Astrocyte (in vitro differentiated cells and primary cell): ENCODE measurements around the gene MRPS6. TPM values are rescaled to one million over a fixed set of nuclear protein-coding genes. Genes with fewer than 3 reads are reported as not detected.
A peak's percentile ranks its signal among the peaks of the same experiment; 100 is the strongest.

Source experiments
- DNase-seq: peaks from one replicate; pipeline ENCODE4 v3.0.0-alpha.2; 2010; ENCODE audit warnings: low read depth
- FAIRE-seq: peaks from 2 replicates; lab custom pipeline; 2011; peaks lifted over from hg19 to GRCh38; lab: Jason Lieb, UNC
- H2AFZ ChIP-seq: 2 replicates; pipeline ENCODE4 v1.6.0; 2012; ENCODE audit warnings: low read depth, low read length, inconsistent platforms
- H3K27ac ChIP-seq: 2 replicates; pipeline ENCODE4 v1.5.1; 2011; ENCODE audit warnings: low read depth, low read length, inconsistent platforms
- H3K27me3 ChIP-seq: 2 replicates; pipeline ENCODE4 v1.6.0; 2011; ENCODE audit warnings: low read length, inconsistent platforms; ENCODE audit not compliant: insufficient read depth
- H3K36me3 ChIP-seq: 2 replicates; pipeline ENCODE4 v1.5.1; 2011; ENCODE audit warnings: low read length, inconsistent platforms; ENCODE audit not compliant: insufficient read depth
- H3K4me1 ChIP-seq: 2 replicates; pipeline ENCODE4 v1.5.1; 2011; ENCODE audit warnings: low read length, inconsistent platforms; ENCODE audit not compliant: insufficient read depth
- H3K4me2 ChIP-seq: 2 replicates; pipeline ENCODE4 v1.6.0; 2012; ENCODE audit warnings: low read length, inconsistent platforms
- H3K4me3 ChIP-seq: 2 replicates; pipeline ENCODE4 v1.5.1; 2011; ENCODE audit warnings: low read depth, mild to moderate bottlenecking, low read length, inconsistent platforms; ENCODE audit not compliant: insufficient read depth
- H3K79me2 ChIP-seq: 2 replicates; pipeline ENCODE4 v1.6.0; 2012; ENCODE audit warnings: mild to moderate bottlenecking, low read length, inconsistent platforms; ENCODE audit not compliant: insufficient read depth
- H3K9ac ChIP-seq: 2 replicates; pipeline ENCODE4 v1.6.0; 2012; ENCODE audit warnings: mild to moderate bottlenecking, low read length, inconsistent platforms
- H3K9me3 ChIP-seq: 2 replicates; pipeline ENCODE4 v1.5.1; 2012; ENCODE audit warnings: low read depth, mild to moderate bottlenecking, low read length, inconsistent platforms; ENCODE audit not compliant: insufficient read depth
- H4K20me1 ChIP-seq: 2 replicates; pipeline ENCODE4 v1.6.0; 2012; ENCODE audit warnings: low read length, inconsistent platforms; ENCODE audit not compliant: insufficient read depth
- H3K27ac Mint-ChIP-seq: one replicate; pipeline ENCODE4 v1.8.0; 2021; ENCODE audit warnings: mild to moderate bottlenecking, mixed read lengths; ENCODE audit not compliant: unreplicated experiment
- H3K27me3 Mint-ChIP-seq: one replicate; pipeline ENCODE4 v1.8.0; 2021; ENCODE audit warnings: low read depth, mixed read lengths; ENCODE audit not compliant: unreplicated experiment
- H3K36me3 Mint-ChIP-seq: one replicate; pipeline ENCODE4 v1.8.0; 2021; ENCODE audit warnings: low read depth, mixed read lengths; ENCODE audit not compliant: unreplicated experiment
- H3K4me1 Mint-ChIP-seq: one replicate; pipeline ENCODE4 v1.8.0; 2021; ENCODE audit warnings: low read depth, mixed read lengths; ENCODE audit not compliant: unreplicated experiment
- H3K4me3 Mint-ChIP-seq: one replicate; pipeline ENCODE4 v1.8.0; 2021; ENCODE audit warnings: mild to moderate bottlenecking, moderate library complexity, mixed read lengths; ENCODE audit not compliant: unreplicated experiment
- H3K9me3 Mint-ChIP-seq: one replicate; pipeline ENCODE4 v1.8.0; 2021; ENCODE audit warnings: mild to moderate bottlenecking, mixed read lengths; ENCODE audit not compliant: unreplicated experiment
- EZH2 ChIP-seq: IDR thresholded peaks from 2 replicates; pipeline ENCODE4 v1.6.1; 2012; ENCODE audit warnings: mild to moderate bottlenecking, low read length, inconsistent platforms; ENCODE audit not compliant: insufficient read depth
- total RNA-seq: library from RNA; stranded (reverse); gene quantifications from 2 replicates; pipeline ENCODE4 v1.2.1, GENCODE V29; 2021
- TF ChIP-seq, protein P1 (sequence below): IDR thresholded peaks from 2 replicates; pipeline ENCODE4 v1.5.1; 2011; ENCODE audit warnings: low read depth, mild to moderate bottlenecking, inconsistent platforms, low read length, moderate library complexity; ENCODE audit not compliant: insufficient read depth

MRPS6 gene
- total RNA-seq, 1 donor from 2014 or later = 67.5 TPM

DNA sequence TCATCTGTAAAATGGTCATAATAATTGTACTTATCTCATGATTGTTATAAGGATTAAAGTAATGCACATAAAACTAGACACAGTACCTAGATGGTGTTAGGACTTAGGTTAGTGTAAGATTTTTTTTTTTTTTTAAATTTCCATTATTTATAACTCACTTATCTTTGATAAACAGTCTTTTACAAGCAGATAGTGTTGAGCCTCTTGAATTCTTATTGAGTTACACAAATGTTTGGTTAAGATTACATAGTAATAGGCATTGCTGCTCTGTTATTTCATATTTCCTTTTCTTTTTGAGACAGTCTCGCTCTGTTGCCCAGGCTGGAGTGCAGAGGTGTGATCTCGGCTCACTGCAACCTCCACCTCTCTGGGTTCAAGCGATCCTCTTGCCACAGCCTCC, 15.4 kb downstream of the MRPS6 start:
- Histone ChIP-seq H2AFZ (no peak overlapping the region), H3K4me3 (no peak overlapping the region), H3K27ac (no peak overlapping the region), H3K79me2 (peaks cover 96% of the 10 kb centered on the region), H3K9me3 (no peaks in the 10 kb centered on the region), H3K4me1 (no peaks in the 10 kb centered on the region), H3K36me3 (no peaks in the 10 kb centered on the region), H3K4me2 (no peak overlapping the region), H4K20me1 (peaks cover 72% of the 10 kb centered on the region), H3K27me3 (no peaks in the 10 kb centered on the region), H3K9ac (no peak overlapping the region)
- Mint-ChIP-seq H3K4me1 (peaks cover 6% of the 10 kb centered on the region), H3K9me3 (no peaks in the 10 kb centered on the region), H3K4me3 (no peak overlapping the region), H3K27ac (no peak overlapping the region), H3K36me3 (no peaks in the 10 kb centered on the region), H3K27me3 (no peaks in the 10 kb centered on the region)
- DNase-seq (no peak), FAIRE-seq (no peak)
- TF ChIP-seq EZH2 = no peak
- TF ChIP-seq, protein P1, sequence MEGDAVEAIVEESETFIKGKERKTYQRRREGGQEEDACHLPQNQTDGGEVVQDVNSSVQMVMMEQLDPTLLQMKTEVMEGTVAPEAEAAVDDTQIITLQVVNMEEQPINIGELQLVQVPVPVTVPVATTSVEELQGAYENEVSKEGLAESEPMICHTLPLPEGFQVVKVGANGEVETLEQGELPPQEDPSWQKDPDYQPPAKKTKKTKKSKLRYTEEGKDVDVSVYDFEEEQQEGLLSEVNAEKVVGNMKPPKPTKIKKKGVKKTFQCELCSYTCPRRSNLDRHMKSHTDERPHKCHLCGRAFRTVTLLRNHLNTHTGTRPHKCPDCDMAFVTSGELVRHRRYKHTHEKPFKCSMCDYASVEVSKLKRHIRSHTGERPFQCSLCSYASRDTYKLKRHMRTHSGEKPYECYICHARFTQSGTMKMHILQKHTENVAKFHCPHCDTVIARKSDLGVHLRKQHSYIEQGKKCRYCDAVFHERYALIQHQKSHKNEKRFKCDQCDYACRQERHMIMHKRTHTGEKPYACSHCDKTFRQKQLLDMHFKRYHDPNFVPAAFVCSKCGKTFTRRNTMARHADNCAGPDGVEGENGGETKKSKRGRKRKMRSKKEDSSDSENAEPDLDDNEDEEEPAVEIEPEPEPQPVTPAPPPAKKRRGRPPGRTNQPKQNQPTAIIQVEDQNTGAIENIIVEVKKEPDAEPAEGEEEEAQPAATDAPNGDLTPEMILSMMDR = no peak

DNA sequence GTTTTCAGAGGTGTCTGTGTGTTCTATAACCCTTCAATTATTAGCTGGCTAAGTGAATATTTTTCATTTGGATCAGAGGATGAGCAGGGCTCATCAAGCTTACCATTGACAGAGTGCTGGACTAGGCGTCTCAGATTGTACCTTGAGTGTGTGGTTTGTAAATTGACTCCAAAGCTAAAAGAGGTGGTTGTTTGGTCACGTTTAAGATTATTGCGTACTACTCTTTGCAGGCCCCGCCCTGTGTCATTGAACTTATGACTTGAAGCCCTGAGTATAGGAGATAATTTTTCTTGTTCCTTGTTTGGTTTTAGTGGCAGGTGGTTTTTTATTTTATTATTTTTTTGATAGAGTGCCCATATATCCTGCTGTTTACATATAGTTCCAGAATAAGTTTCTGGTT, 17.7 kb downstream of the MRPS6 start:
- Histone ChIP-seq H3K27ac (no peak overlapping the region), H3K4me2 (no peak overlapping the region), H3K36me3 (peaks cover 13% of the 10 kb centered on the region), H2AFZ (no peak overlapping the region), H3K79me2 (peaks cover 99% of the 10 kb centered on the region), H4K20me1 (peaks cover 62% of the 10 kb centered on the region), H3K9ac (no peak overlapping the region), H3K9me3 (no peaks in the 10 kb centered on the region), H3K4me3 (no peak overlapping the region), H3K27me3 (no peaks in the 10 kb centered on the region), H3K4me1 (no peaks in the 10 kb centered on the region)
- Mint-ChIP-seq H3K4me1 (peaks cover 6% of the 10 kb centered on the region), H3K4me3 (no peak overlapping the region), H3K36me3 (peaks cover 2% of the 10 kb centered on the region), H3K9me3 (no peaks in the 10 kb centered on the region), H3K27me3 (no peaks in the 10 kb centered on the region), H3K27ac (no peak overlapping the region)
- DNase-seq = no peak
- TF ChIP-seq, protein P1 = no peak
- TF ChIP-seq EZH2 = no peak
- FAIRE-seq = no peak

DNA sequence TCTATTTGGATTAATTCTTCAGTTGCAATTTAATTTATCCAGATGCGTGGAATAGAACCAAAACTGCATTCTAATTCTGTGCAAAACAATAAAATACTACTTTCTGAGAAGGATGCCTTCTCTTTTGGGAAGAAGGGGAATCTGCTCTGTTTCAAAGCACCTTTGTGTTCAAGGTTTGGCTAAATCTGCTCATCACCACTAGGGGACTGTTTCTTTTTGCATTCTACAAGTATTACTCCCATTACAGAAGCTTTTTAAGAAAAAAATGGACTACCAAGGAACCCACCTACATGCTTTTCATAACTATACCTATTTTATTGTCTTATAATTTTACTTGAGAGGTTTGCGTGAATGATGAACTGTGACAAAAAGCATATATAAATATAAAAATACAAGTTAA, 18.2 kb downstream of the MRPS6 start:
- Histone ChIP-seq H3K9me3 (no peaks in the 10 kb centered on the region), H3K4me3 (no peak overlapping the region), H3K9ac (no peak overlapping the region), H2AFZ (no peak overlapping the region), H3K4me2 (no peak overlapping the region), H3K4me1 (no peaks in the 10 kb centered on the region), H3K36me3 (peaks cover 16% of the 10 kb centered on the region), H3K79me2 (peaks cover 98% of the 10 kb centered on the region), H4K20me1 (peaks cover 62% of the 10 kb centered on the region), H3K27ac (no peak overlapping the region), H3K27me3 (no peaks in the 10 kb centered on the region)
- Mint-ChIP-seq H3K4me1 (peaks cover 6% of the 10 kb centered on the region), H3K27ac (no peak overlapping the region), H3K27me3 (no peaks in the 10 kb centered on the region), H3K9me3 (no peaks in the 10 kb centered on the region), H3K4me3 (no peak overlapping the region), H3K36me3 (peaks cover 2% of the 10 kb centered on the region)
- DNase-seq (no peak), FAIRE-seq (no peak)
- TF ChIP-seq EZH2 = no peak
- TF ChIP-seq, protein P1 = peak; percentile 43
